Spleen (tissue), 11 donors: ENCODE measurements around the gene BPHL. TPM values are rescaled to one million over a fixed set of nuclear protein-coding genes. Genes with fewer than 3 reads are reported as not detected.
A peak's percentile ranks its signal among the peaks of the same experiment; 100 is the strongest.

Source experiments
- DNase-seq: peaks from one replicate; pipeline ENCODE4 v3.0.0-alpha.2; 2020
- H3K27ac ChIP-seq, 8 donors: fragments of 200-600 bp; sonication (generic) in 7 of 8; 1 replicate in 4 of 8; 2 replicates in 4 of 8; pipeline versions ENCODE4 v1.5.0 to v1.8.0; 2016 to 2021; ENCODE audit warnings: inconsistent platforms in 4 of 8, mild to moderate bottlenecking in 4 of 8, moderate library complexity in 1 of 8
- H3K27me3 ChIP-seq, 7 donors: fragments of 200-600 bp; sonication (generic) in 6 of 7; replicated peaks in 1 of 7; 1 replicate in 4 of 7; 2 replicates in 3 of 7; pipeline versions ENCODE4 v1.5.0 to v1.8.0; 2016 to 2021; ENCODE audit warnings: inconsistent platforms in 3 of 7, mild to moderate bottlenecking in 1 of 7
- H3K36me3 ChIP-seq, 6 donors: fragments of 200-600 bp; sonication (generic) in 5 of 6; 1 replicate in 4 of 6; 2 replicates in 2 of 6; pipeline versions ENCODE4 v1.5.0 to v1.8.0; 2016 to 2021; ENCODE audit warnings: inconsistent platforms in 2 of 6
- H3K4me1 ChIP-seq, 6 donors: fragments of 200-600 bp; sonication (generic) in 5 of 6; 1 replicate in 3 of 6; 2 replicates in 3 of 6; pipeline versions ENCODE4 v1.5.0 to v1.8.0; 2016 to 2021; ENCODE audit warnings: inconsistent platforms in 3 of 6
- H3K4me3 ChIP-seq, 8 donors: fragments of 200-600 bp; sonication (generic) in 7 of 8; 1 replicate in 4 of 8; 2 replicates in 4 of 8; pipeline versions ENCODE4 v1.5.0 to v1.8.0; 2016 to 2021; ENCODE audit warnings: inconsistent platforms in 4 of 8, mild to moderate bottlenecking in 4 of 8, moderate library complexity in 2 of 8
- H3K9me3 ChIP-seq, 8 donors: fragments of 200-600 bp; sonication (generic) in 7 of 8; 1 replicate in 4 of 8; 2 replicates in 4 of 8; pipeline versions ENCODE4 v1.5.0 to v1.8.0; 2016 to 2021; ENCODE audit warnings: inconsistent platforms in 4 of 8
- CTCF ChIP-seq, 11 experiments: fragments of 200-600 bp in 7 of 11; fragments of 450-650 bp in 4 of 11; sonication (generic) in 4 of 11; IDR thresholded peaks in 8 of 11; conservative IDR thresholded peaks in 3 of 11; 1 replicate in 7 of 11; 2 replicates in 4 of 11; pipeline versions ENCODE4 v1.4.0 to v1.8.0; 2016 to 2021; ENCODE audit warnings: antibody characterized with exemption in 11 of 11, inconsistent platforms in 4 of 11, mild to moderate bottlenecking in 1 of 11
- POLR2A ChIP-seq, 3 donors: fragments of 450-650 bp; IDR thresholded peaks; one replicate each; pipeline ENCODE4 v1.5.1; 2017; ENCODE audit warnings: antibody characterized with exemption in 3 of 3, mild to moderate bottlenecking in 1 of 3
- POLR2AphosphoS5 ChIP-seq, 3 donors: sonication (generic); formaldehyde crosslinking; IDR thresholded peaks; one replicate each; pipeline ENCODE4 v1.5.1; 2017; ENCODE audit warnings: antibody characterized with exemption in 3 of 3
- WGBS, 5 donors: extraction: QIAGEN DNeasy Blood & Tissue Kit in 3 of 5; methylation state at CpG; one replicate each; pipeline versions ENCODE4 v1.1.5 to v1.1.7; 2013 to 2018; 5-methylcytosine and 5-hydroxymethylcytosine counted together
- intact Hi-C: fragments of 100-400 bp; cut with DNase I; formaldehyde crosslinking; loops from one replicate; pipeline ENCODE4 v1.15.0; 2023; ENCODE audit warnings: low total_unique reads
- polyA plus RNA-seq, 3 donors: library from polyadenylated mRNA; stranded (reverse); fragments of 200-250 nt; gene quantifications; one replicate each; pipeline ENCODE4 v1.2.1, GENCODE V29; 2013
- total RNA-seq, 7 donors: library from RNA; depleted of rRNA in 3 of 7; stranded (reverse); fragments of >200 nt in 3 of 7; fragmentation: NEBNext Ultra II Directional in 4 of 7; extraction: Animal tissue kit (Norgen Biotek cat#: 25700) in 4 of 7; gene quantifications; one replicate each; pipeline versions ENCODE4 v1.1.0 to v1.2.1, GENCODE V29; 2016 to 2021
- donor health status: healthy with polysubstance abuse.
- donor health status: DM: no; HTN: no; CAD: no; lungs with moderate emphysema.
- donor health status: DM: no; HTN: no; CAD: no.
- donor health status: Bipolar disorder and iron deficiency.
- donor health status: healthy.
- donor health status: DM: no; HTN: no; CAD: no.
- donor health status: DM: yes; HTN: yes; CAD: no.

The BPHL gene
- total and polyA plus RNA-seq, 10 donors = 6.6 to 11.3 (median 9.4) TPM

- no peaks in the 10 kb centered on the region for H3K9me3 ChIP-seq
- TF ChIP-seq CTCF (IDR thresholded peaks at IDR 0.05 in 8 of 11, conservative IDR thresholded peaks at IDR 0.05 in 3 of 11) (no peak), POLR2A (IDR thresholded peaks at IDR 0.05) (no peak), POLR2AphosphoS5 (IDR thresholded peaks at IDR 0.05) (no peak)
- H3K27me3 ChIP-seq = no peaks in the 10 kb centered on the region
- peaks cover 8 to 56% (median 26%) of the 10 kb centered on the region in 6 donors for H3K4me1 ChIP-seq
- no peak overlapping the region for H3K4me3 ChIP-seq
- intact Hi-C loops = no loop called here
- 98 to 100% (median 100%) methylated on average over 1 of the region's 1 CpG for WGBS, 5 donors
- H3K36me3 ChIP-seq = peaks cover 8 to 84% (median 69%) of the 10 kb centered on the region in 6 donors
- DNase-seq = no peak
- no peak overlapping the region for H3K27ac ChIP-seq
Observed at GRCh38 chr6:3079682-3080081, 38.8 kb upstream of the BPHL start.

GRCh38 chr6:3081960-3082359 lies 36.6 kb upstream of the BPHL start:
- WGBS, 5 donors = 68 to 83% (median 77%) methylated on average over 5 of the region's 5 CpGs
- Histone ChIP-seq H3K9me3 (no peaks in the 10 kb centered on the region), H3K4me1 (peaks cover 0 to 33% (median 8%) of the 10 kb centered on the region in 6 donors), H3K4me3 (no peak overlapping the region), H3K27ac (peak overlapping the region in 6 of 8 donors; percentile 38 to 75 (median 56)), H3K27me3 (no peaks in the 10 kb centered on the region), H3K36me3 (peaks cover 8 to 100% (median 82%) of the 10 kb centered on the region in 6 donors)
- intact Hi-C loops = no loop called here
- DNase-seq = no peak
- TF ChIP-seq POLR2A (IDR thresholded peaks at IDR 0.05) (no peak), CTCF (IDR thresholded peaks at IDR 0.05 in 8 of 11, conservative IDR thresholded peaks at IDR 0.05 in 3 of 11) (no peak), POLR2AphosphoS5 (IDR thresholded peaks at IDR 0.05) (peak in 2 of 3 donors; percentile 36 to 50)

- no peaks in the 10 kb centered on the region for H3K9me3 ChIP-seq
- WGBS, 5 donors = 93 to 98% (median 97%) methylated on average over 4 of the region's 4 CpGs
- H3K27me3 ChIP-seq = no peaks in the 10 kb centered on the region
- H3K36me3 ChIP-seq = peaks cover 11 to 100% (median 71%) of the 10 kb centered on the region in 6 donors
- H3K4me1 ChIP-seq = peaks cover 0 to 33% (median 11%) of the 10 kb centered on the region in 6 donors
- no peak for DNase-seq
- peak overlapping the region in 1 of 8 donors; percentile 9 for H3K27ac ChIP-seq
- TF ChIP-seq POLR2AphosphoS5 (IDR thresholded peaks at IDR 0.05) (no peak), CTCF (IDR thresholded peaks at IDR 0.05 in 8 of 11, conservative IDR thresholded peaks at IDR 0.05 in 3 of 11) (no peak), POLR2A (IDR thresholded peaks at IDR 0.05) (no peak)
- H3K4me3 ChIP-seq = no peak overlapping the region
- intact Hi-C loops = no loop called here
Observed at GRCh38 chr6:3085074-3085473, 33.4 kb upstream of the BPHL start.

- no peaks in the 10 kb centered on the region for H3K27me3 ChIP-seq
- no peak overlapping the region for H3K4me3 ChIP-seq
- WGBS, 5 donors = 60 to 93% (median 63%) methylated on average over 7 of the region's 7 CpGs
- no peaks in the 10 kb centered on the region for H3K9me3 ChIP-seq
- no peak for DNase-seq
- no peak overlapping the region for H3K27ac ChIP-seq
- TF ChIP-seq POLR2AphosphoS5 (IDR thresholded peaks at IDR 0.05) (no peak), POLR2A (IDR thresholded peaks at IDR 0.05) (no peak), CTCF (IDR thresholded peaks at IDR 0.05 in 8 of 11, conservative IDR thresholded peaks at IDR 0.05 in 3 of 11) (no peak)
- peaks cover 11 to 93% (median 67%) of the 10 kb centered on the region in 6 donors for H3K36me3 ChIP-seq
- intact Hi-C loops = no loop called here
- H3K4me1 ChIP-seq = peaks cover 0 to 34% (median 9%) of the 10 kb centered on the region in 6 donors
Observed at GRCh38 chr6:3086282-3086946, 32.1 kb upstream of the BPHL start.
